ENCODE data around the gene RABGAP1L. TPM values are rescaled to one million over a fixed set of nuclear protein-coding genes. Genes with fewer than 3 reads are reported as not detected.

The RABGAP1L gene
- total RNA-seq, 1 experiment from 2014 or later: 57.4 TPM

- Histone ChIP-seq H3K4me1 (replicated peaks; ENCODE audit: insufficient read depth) (no peaks in the 10 kb centered on the region), H3K9me2 (ENCODE audit: insufficient read depth) (0 out of 2 replicates have a peak, but pooled peaks cover 3% of the 10 kb centered on the region), H3K4me2 (no peak overlapping the region), H3K27ac (no peak overlapping the region), H3K9me3 (ENCODE audit: insufficient read depth, low read depth) (no peaks in the 10 kb centered on the region), H3K36me3 (ENCODE audit: low read depth) (no peaks in the 10 kb centered on the region), H2AFZ (no peak overlapping the region), H3F3A (ENCODE audit: insufficient read depth, low read depth) (no peaks in the 10 kb centered on the region), H3K79me2 (ENCODE audit: low read depth) (no peaks in the 10 kb centered on the region), H3K27me3 (ENCODE audit: insufficient read depth, low read depth) (no peaks in the 10 kb centered on the region), H3K4me3 (no peak overlapping the region), H4K20me1 (ENCODE audit: insufficient read depth) (no peaks in the 10 kb centered on the region)
- TF ChIP-seq EZH2 (IDR thresholded peaks at IDR 0.05; ENCODE audit: low read depth) (no peak), CTCF (conservative IDR thresholded peaks at IDR 0.05) (no peak)
- ChIA-PET POLR2A (ENCODE audit: unreplicated experiment) (no interaction called here), CTCF (no interaction called here)
- DNase-seq: no peak
- BruUV-seq (replicated peaks): no TSS peak
- intact Hi-C loops (cut with micrococcal nuclease; ENCODE audit: unreplicated experiment): no loop called here
Observed at GRCh38 chr1:174451408-174451807, 292.1 kb downstream of the RABGAP1L start.

GRCh38 chr1:174465855-174466254 lies 306.5 kb downstream of the RABGAP1L start:
- H3K27ac ChIP-seq: no peak overlapping the region
- H3K27me3 ChIP-seq (ENCODE audit: insufficient read depth, low read depth): no peaks in the 10 kb centered on the region
- no peak for TF ChIP-seq EZH2 (IDR thresholded peaks at IDR 0.05; ENCODE audit: low read depth)
- TF ChIP-seq CTCF (conservative IDR thresholded peaks at IDR 0.05): no peak
- no peaks in the 10 kb centered on the region for H3K4me1 ChIP-seq (replicated peaks; ENCODE audit: insufficient read depth)
- ChIA-PET CTCF (no interaction called here), POLR2A (ENCODE audit: unreplicated experiment) (no interaction called here)
- no peaks in the 10 kb centered on the region for H3K36me3 ChIP-seq (ENCODE audit: low read depth)
- H4K20me1 ChIP-seq (ENCODE audit: insufficient read depth): no peaks in the 10 kb centered on the region
- no TSS peak for BruUV-seq (replicated peaks)
- intact Hi-C loops (cut with micrococcal nuclease; ENCODE audit: unreplicated experiment): no loop called here
- H3K79me2 ChIP-seq (ENCODE audit: low read depth): no peaks in the 10 kb centered on the region
- no peak overlapping the region for H3K4me2 ChIP-seq
- H3F3A ChIP-seq (ENCODE audit: insufficient read depth, low read depth): no peaks in the 10 kb centered on the region
- no peak for DNase-seq
- no peak overlapping the region for H2AFZ ChIP-seq
- H3K4me3 ChIP-seq: no peak overlapping the region
- H3K9me2 ChIP-seq (ENCODE audit: insufficient read depth): no peaks in the 10 kb centered on the region
- no peaks in the 10 kb centered on the region for H3K9me3 ChIP-seq (ENCODE audit: insufficient read depth, low read depth)

GRCh38 chr1:174466607-174467006 lies 307.3 kb downstream of the RABGAP1L start:
- Histone ChIP-seq H3K9me2 (ENCODE audit: insufficient read depth) (no peaks in the 10 kb centered on the region), H3K4me1 (replicated peaks; ENCODE audit: insufficient read depth) (no peaks in the 10 kb centered on the region), H3K79me2 (ENCODE audit: low read depth) (no peaks in the 10 kb centered on the region), H2AFZ (no peak overlapping the region), H4K20me1 (ENCODE audit: insufficient read depth) (no peaks in the 10 kb centered on the region), H3K9me3 (ENCODE audit: insufficient read depth, low read depth) (no peaks in the 10 kb centered on the region), H3K4me2 (no peak overlapping the region), H3K27me3 (ENCODE audit: insufficient read depth, low read depth) (no peaks in the 10 kb centered on the region), H3F3A (ENCODE audit: insufficient read depth, low read depth) (no peaks in the 10 kb centered on the region), H3K36me3 (ENCODE audit: low read depth) (no peaks in the 10 kb centered on the region), H3K4me3 (no peak overlapping the region), H3K27ac (no peak overlapping the region)
- no peak for TF ChIP-seq EZH2 (IDR thresholded peaks at IDR 0.05; ENCODE audit: low read depth)
- TF ChIP-seq CTCF (conservative IDR thresholded peaks at IDR 0.05): no peak
- no peak for DNase-seq
- BruUV-seq (replicated peaks): no TSS peak
- ChIA-PET CTCF (no interaction called here), POLR2A (ENCODE audit: unreplicated experiment) (no interaction called here)
- intact Hi-C loops (cut with micrococcal nuclease; ENCODE audit: unreplicated experiment): no loop called here
